SU-DHL-6 (cell line): Measurements from ENCODE around the gene BMP2K.

ENCODE experiments used
- EZH2phosphoT487 ChIP-seq: fragments of 200-600 bp; sonication (generic), shearing (Covaris generic); conservative IDR thresholded peaks from 2 replicates; pipeline ENCODE4 v1.6.1; 2018; ENCODE audit warnings: mild to moderate bottlenecking, antibody characterized with exemption, low read length, moderate library complexity, mixed read lengths
- TF ChIP-seq, protein P1 (sequence below): fragments of 200-600 bp; sonication (generic); IDR thresholded peaks from one replicate; pipeline ENCODE4 v1.5.1; 2017; ENCODE audit warnings: antibody characterized with exemption, mild to moderate bottlenecking, low read length, moderate library complexity; ENCODE audit not compliant: insufficient read depth, poor library complexity, severe bottlenecking

DNA sequence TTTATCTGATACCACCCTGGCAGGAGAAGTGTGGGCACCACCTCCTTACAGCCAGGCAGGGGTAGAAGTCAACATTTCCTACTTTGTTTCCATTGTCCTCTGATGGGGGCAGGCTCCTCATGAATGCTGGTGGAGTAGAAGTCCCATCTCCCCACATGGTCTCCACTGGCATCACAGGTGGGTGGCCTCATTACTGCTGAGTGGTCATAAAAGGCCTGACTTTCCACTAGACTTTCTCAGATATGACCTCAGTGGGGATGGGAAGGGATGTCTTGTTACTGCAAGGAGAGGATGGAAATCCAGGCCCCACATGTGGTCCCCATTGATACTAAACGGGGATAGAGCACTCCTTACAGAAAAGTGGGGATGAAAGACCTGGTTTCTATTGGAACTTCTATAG lies 18.6 kb upstream of the BMP2K start:
- TF ChIP-seq, protein P1, sequence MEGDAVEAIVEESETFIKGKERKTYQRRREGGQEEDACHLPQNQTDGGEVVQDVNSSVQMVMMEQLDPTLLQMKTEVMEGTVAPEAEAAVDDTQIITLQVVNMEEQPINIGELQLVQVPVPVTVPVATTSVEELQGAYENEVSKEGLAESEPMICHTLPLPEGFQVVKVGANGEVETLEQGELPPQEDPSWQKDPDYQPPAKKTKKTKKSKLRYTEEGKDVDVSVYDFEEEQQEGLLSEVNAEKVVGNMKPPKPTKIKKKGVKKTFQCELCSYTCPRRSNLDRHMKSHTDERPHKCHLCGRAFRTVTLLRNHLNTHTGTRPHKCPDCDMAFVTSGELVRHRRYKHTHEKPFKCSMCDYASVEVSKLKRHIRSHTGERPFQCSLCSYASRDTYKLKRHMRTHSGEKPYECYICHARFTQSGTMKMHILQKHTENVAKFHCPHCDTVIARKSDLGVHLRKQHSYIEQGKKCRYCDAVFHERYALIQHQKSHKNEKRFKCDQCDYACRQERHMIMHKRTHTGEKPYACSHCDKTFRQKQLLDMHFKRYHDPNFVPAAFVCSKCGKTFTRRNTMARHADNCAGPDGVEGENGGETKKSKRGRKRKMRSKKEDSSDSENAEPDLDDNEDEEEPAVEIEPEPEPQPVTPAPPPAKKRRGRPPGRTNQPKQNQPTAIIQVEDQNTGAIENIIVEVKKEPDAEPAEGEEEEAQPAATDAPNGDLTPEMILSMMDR = no peak
- TF ChIP-seq EZH2phosphoT487 = no peak
